ENCODE measurements around the gene LHB.

DNA sequence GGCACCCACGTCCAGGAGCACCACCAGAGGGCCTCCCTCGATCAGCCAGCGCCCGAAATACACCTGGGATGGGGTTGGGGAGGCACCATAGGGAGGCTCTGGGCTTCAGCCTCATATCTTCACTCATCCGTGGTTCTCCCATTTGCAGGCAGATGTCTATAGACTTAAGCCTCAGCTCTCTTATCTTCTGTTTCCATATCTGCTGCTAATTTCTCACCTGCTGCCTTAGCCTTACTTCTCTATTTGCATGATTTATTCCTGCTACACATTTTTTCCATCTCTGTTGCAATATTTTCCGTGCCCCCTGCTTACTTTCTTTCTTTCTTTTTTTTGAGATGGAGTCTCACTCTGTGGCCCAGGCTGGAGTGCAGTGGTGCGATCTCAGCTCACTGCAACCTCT, 29.6 kb downstream of the LHB start:
- TF ChIP-seq, protein P1, sequence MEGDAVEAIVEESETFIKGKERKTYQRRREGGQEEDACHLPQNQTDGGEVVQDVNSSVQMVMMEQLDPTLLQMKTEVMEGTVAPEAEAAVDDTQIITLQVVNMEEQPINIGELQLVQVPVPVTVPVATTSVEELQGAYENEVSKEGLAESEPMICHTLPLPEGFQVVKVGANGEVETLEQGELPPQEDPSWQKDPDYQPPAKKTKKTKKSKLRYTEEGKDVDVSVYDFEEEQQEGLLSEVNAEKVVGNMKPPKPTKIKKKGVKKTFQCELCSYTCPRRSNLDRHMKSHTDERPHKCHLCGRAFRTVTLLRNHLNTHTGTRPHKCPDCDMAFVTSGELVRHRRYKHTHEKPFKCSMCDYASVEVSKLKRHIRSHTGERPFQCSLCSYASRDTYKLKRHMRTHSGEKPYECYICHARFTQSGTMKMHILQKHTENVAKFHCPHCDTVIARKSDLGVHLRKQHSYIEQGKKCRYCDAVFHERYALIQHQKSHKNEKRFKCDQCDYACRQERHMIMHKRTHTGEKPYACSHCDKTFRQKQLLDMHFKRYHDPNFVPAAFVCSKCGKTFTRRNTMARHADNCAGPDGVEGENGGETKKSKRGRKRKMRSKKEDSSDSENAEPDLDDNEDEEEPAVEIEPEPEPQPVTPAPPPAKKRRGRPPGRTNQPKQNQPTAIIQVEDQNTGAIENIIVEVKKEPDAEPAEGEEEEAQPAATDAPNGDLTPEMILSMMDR (IDR thresholded peaks at IDR 0.05; ENCODE audit: borderline replicate concordance, extremely low read depth, low read length, poor library complexity, severe bottlenecking): no peak
- TF ChIP-seq EZH2 (IDR thresholded peaks at IDR 0.05; ENCODE audit: borderline replicate concordance, low read depth, low read length, severe bottlenecking): no peak
